ENCODE results near the gene NAV3.

The NAV3 gene

DNA sequence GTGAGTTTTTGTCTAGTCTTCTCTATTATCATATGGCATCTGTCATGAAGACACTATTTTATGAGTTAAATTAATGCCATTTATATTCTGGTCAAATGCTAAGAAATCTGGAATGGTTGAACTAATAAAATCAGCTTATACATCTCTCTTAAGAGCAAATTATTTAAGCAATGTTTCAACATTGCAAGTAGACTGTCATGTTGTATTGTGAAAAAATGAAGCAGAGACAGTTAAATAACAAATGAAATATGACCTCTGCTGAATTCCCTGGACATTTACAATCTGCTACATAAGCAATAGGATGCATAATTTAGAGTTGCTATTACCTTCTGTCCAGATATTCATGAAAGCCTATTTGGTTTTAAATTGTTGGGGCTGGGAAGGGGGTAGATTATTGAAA is 30.6 kb downstream of the NAV3 start:
- TF ChIP-seq GABPA (IDR thresholded peaks at IDR 0.05; ENCODE audit: low read depth): no peak
- TF ChIP-seq, protein P1, sequence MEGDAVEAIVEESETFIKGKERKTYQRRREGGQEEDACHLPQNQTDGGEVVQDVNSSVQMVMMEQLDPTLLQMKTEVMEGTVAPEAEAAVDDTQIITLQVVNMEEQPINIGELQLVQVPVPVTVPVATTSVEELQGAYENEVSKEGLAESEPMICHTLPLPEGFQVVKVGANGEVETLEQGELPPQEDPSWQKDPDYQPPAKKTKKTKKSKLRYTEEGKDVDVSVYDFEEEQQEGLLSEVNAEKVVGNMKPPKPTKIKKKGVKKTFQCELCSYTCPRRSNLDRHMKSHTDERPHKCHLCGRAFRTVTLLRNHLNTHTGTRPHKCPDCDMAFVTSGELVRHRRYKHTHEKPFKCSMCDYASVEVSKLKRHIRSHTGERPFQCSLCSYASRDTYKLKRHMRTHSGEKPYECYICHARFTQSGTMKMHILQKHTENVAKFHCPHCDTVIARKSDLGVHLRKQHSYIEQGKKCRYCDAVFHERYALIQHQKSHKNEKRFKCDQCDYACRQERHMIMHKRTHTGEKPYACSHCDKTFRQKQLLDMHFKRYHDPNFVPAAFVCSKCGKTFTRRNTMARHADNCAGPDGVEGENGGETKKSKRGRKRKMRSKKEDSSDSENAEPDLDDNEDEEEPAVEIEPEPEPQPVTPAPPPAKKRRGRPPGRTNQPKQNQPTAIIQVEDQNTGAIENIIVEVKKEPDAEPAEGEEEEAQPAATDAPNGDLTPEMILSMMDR (IDR thresholded peaks at IDR 0.05; ENCODE audit: insufficient read depth, low read length): no peak
- TF ChIP-seq, protein P2, sequence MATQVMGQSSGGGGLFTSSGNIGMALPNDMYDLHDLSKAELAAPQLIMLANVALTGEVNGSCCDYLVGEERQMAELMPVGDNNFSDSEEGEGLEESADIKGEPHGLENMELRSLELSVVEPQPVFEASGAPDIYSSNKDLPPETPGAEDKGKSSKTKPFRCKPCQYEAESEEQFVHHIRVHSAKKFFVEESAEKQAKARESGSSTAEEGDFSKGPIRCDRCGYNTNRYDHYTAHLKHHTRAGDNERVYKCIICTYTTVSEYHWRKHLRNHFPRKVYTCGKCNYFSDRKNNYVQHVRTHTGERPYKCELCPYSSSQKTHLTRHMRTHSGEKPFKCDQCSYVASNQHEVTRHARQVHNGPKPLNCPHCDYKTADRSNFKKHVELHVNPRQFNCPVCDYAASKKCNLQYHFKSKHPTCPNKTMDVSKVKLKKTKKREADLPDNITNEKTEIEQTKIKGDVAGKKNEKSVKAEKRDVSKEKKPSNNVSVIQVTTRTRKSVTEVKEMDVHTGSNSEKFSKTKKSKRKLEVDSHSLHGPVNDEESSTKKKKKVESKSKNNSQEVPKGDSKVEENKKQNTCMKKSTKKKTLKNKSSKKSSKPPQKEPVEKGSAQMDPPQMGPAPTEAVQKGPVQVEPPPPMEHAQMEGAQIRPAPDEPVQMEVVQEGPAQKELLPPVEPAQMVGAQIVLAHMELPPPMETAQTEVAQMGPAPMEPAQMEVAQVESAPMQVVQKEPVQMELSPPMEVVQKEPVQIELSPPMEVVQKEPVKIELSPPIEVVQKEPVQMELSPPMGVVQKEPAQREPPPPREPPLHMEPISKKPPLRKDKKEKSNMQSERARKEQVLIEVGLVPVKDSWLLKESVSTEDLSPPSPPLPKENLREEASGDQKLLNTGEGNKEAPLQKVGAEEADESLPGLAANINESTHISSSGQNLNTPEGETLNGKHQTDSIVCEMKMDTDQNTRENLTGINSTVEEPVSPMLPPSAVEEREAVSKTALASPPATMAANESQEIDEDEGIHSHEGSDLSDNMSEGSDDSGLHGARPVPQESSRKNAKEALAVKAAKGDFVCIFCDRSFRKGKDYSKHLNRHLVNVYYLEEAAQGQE (IDR thresholded peaks at IDR 0.05; ENCODE audit: insufficient replicate concordance, low read depth): no peak
- no peak for TF ChIP-seq SPI1 (IDR thresholded peaks at IDR 0.05; ENCODE audit: borderline replicate concordance, low read depth)
- TF ChIP-seq POLR2AphosphoS5 (IDR thresholded peaks at IDR 0.05; ENCODE audit: low read depth): no peak
- no peak overlapping the region for H3K27ac ChIP-seq (replicated peaks)
- no peak for DNase-seq (ENCODE audit: low read depth in 1 of 2, low spot score in 1 of 2)
- no peaks in the 10 kb centered on the region for H3K27me3 ChIP-seq (ENCODE audit: insufficient read depth, poor library complexity, severe bottlenecking)
- H3K4me3 ChIP-seq (replicated peaks; ENCODE audit: insufficient read depth, low read length): no peak overlapping the region

DNA sequence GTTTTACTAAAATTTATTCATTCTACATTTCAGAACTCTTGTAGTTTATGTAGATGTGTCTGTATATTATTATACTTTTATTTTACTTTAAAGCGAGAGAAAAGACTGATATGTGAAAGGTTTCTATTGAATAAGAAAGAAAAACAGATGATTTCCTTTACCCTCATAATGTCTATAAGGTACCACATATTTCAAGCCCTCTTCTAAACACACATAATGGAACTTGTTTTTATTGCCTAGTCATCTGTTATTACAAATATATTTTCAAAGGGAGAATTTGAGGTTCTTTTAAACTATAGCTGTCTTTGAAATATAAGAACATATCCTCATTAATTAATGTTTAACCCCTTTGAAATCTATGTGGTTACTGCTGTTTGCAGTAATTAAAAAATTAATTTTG is 34.5 kb downstream of the NAV3 start:
- no peak for TF ChIP-seq SPI1 (IDR thresholded peaks at IDR 0.05; ENCODE audit: borderline replicate concordance, low read depth)
- TF ChIP-seq, protein P2 (IDR thresholded peaks at IDR 0.05; ENCODE audit: insufficient replicate concordance, low read depth): no peak
- no peak for TF ChIP-seq GABPA (IDR thresholded peaks at IDR 0.05; ENCODE audit: low read depth)
- TF ChIP-seq POLR2AphosphoS5 (IDR thresholded peaks at IDR 0.05; ENCODE audit: low read depth): no peak
- TF ChIP-seq, protein P1 (IDR thresholded peaks at IDR 0.05; ENCODE audit: insufficient read depth, low read length): no peak
- Histone ChIP-seq H3K4me3 (replicated peaks; ENCODE audit: insufficient read depth, low read length) (no peak overlapping the region), H3K27ac (replicated peaks) (no peak overlapping the region), H3K27me3 (ENCODE audit: insufficient read depth, poor library complexity, severe bottlenecking) (no peaks in the 10 kb centered on the region)
- no peak for DNase-seq (ENCODE audit: low read depth in 1 of 2, low spot score in 1 of 2)

DNA sequence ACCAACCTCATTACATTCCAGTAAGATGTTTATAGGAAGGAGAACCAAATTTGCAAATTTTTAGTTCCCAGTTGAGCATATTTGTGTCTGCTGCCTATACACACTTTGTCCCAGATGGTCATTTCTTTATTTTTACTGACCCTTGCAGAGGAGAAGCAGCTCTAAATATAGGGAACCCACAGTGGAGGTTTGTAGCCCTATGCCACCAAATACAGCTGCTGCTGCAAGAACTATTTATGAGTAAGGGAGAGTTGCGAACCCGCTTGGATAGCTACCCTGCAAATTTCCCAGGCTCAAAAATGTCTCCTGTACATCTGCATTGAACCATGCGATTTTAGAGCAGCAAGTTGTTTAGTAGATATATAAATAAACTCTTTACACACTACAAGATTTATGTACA is 48.2 kb downstream of the NAV3 start:
- H3K27ac ChIP-seq (replicated peaks): no peak overlapping the region
- H3K27me3 ChIP-seq (ENCODE audit: insufficient read depth, poor library complexity, severe bottlenecking): no peaks in the 10 kb centered on the region
- TF ChIP-seq GABPA (IDR thresholded peaks at IDR 0.05; ENCODE audit: low read depth): no peak
- TF ChIP-seq, protein P2 (IDR thresholded peaks at IDR 0.05; ENCODE audit: insufficient replicate concordance, low read depth): no peak
- no peak for TF ChIP-seq SPI1 (IDR thresholded peaks at IDR 0.05; ENCODE audit: borderline replicate concordance, low read depth)
- TF ChIP-seq, protein P1 (IDR thresholded peaks at IDR 0.05; ENCODE audit: insufficient read depth, low read length): no peak
- no peak for TF ChIP-seq POLR2AphosphoS5 (IDR thresholded peaks at IDR 0.05; ENCODE audit: low read depth)
- DNase-seq (ENCODE audit: low read depth in 1 of 2, low spot score in 1 of 2): no peak
- H3K4me3 ChIP-seq (replicated peaks; ENCODE audit: insufficient read depth, low read length): no peak overlapping the region

Data from HL-60 (cell line).